ENCODE measurements around the gene DRAM1. TPM values are rescaled to one million over a fixed set of nuclear protein-coding genes. Genes with fewer than 3 reads are reported as not detected.

The DRAM1 gene
- total and polyA plus RNA-seq, 2 of the 4 experiments (the other 2 are of a cell fraction) = 20.0 to 27.2 TPM

DNA sequence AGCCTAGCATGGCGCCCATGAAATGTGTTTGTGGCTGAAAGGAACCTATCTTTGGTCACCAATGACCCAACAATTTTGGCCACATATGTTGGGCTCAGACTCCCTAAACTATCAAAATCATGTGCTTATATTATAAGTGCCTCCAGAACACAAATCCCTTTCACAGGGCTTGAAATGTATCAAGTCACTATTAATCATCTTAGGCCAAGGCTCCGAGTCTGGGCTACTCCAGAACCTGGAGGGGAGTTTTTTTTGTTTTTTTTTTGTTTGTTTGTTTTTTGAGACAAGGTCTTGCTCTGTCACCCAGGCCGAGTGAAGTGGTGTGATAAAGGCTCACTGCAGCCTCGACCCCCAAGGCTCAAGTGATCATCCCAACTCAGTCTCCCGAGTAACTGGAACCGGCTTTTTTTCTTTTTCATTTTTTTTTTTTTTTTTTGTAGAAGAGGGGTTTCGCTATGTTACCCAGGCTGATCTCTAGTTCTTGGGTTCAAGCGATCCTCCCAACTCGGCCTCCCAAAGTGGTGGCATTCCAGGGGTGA, 989 bp upstream of the DRAM1 start:
- peak overlapping the region; percentile 87; the same call in 1 of the 2 replicates for H2BK120ac ChIP-seq (ENCODE audit: low read depth, low read length)
- no peaks in the 10 kb centered on the region for H3K27me3 ChIP-seq (ENCODE audit: control insufficient read depth, insufficient read depth, low read length)
- H3K36me3 ChIP-seq (ENCODE audit: control insufficient read depth, insufficient read depth, low read length) = peaks cover 6% of the 10 kb centered on the region; the same call in 1 of the 2 replicates
- peak overlapping the region; percentile 99 for H3K27ac ChIP-seq (ENCODE audit: insufficient read depth, low read length)
- DNase-seq (no peak), ATAC-seq (ENCODE audit: low read depth) (no peak)
- peak overlapping the region; percentile 42; the same call in 2 of the 3 replicates for H2BK15ac ChIP-seq (ENCODE audit: low read depth, low read length)
- H4K91ac ChIP-seq (ENCODE audit: insufficient read depth, low read depth, low read length) = peak overlapping the region; percentile 97
- BruUV-seq (replicated peaks) = no TSS peak
- H4K20me1 ChIP-seq (ENCODE audit: insufficient read depth, low read length) = no peaks in the 10 kb centered on the region
- H3K4ac ChIP-seq (ENCODE audit: low read depth, low read length) = peak overlapping the region; percentile 95
- intact Hi-C loops (cut with micrococcal nuclease) = loop anchor here (2.0 kb wide), 1 partner anchor 14 kb away; no protein-coding TSS in a partner anchor
- peak overlapping the region; percentile 94; the same call in 1 of the 2 replicates for H3K14ac ChIP-seq (replicated peaks; ENCODE audit: low read depth, low read length)
- WGBS, 2 experiments (ENCODE audit: extremely low coverage in 2 of 2, insufficient read length in 1 of 2) = 0% methylated on average over 1 of the region's 9 CpGs; no CpG with 5 or more reads in 1 of the 2 experiments
- H3K9me3 ChIP-seq (ENCODE audit: control insufficient read depth, insufficient read depth, low read length) = no peaks in the 10 kb centered on the region
- H3K9me1 ChIP-seq (ENCODE audit: insufficient read depth, low read length) = no peaks in the 10 kb centered on the region
- H2BK5ac ChIP-seq (ENCODE audit: low read depth, low read length, poor library complexity, severe bottlenecking) = peak overlapping the region; percentile 97
- peak overlapping the region; percentile 94 for H3K18ac ChIP-seq (ENCODE audit: low read depth, low read length)
- dilution Hi-C loops (cut with HindIII; ENCODE audit: low sequenced_read_pairs, unreplicated experiment) = no loop called here
- H4K5ac ChIP-seq (ENCODE audit: low read depth, low read length) = peak overlapping the region; percentile 82
- ChIA-PET CTCF (interaction anchor here (1.2 kb wide), 1 partner anchor 36 kb away, joined by 3 read pairs; no protein-coding TSS in a partner anchor), POLR2A (ENCODE audit: unreplicated experiment) (no interaction called here)
- peaks cover 14 to 38% of the 10 kb centered on the region in 2 experiments for H3K79me1 ChIP-seq (ENCODE audit: low read depth in 1 of 2, low read length in 2 of 2)
- peak overlapping the region; percentile 69 to 97 for H4K8ac ChIP-seq (ENCODE audit: low read depth in 2 of 2, low read length in 2 of 2)
- peak overlapping the region; percentile 95 for H3K9ac ChIP-seq (ENCODE audit: low read depth, low read length)
- peak overlapping the region; percentile 94 for H2AFZ ChIP-seq (replicated peaks; ENCODE audit: low read length, poor library complexity)
- peak overlapping the region; percentile 1 for H2AK9ac ChIP-seq (replicated peaks; ENCODE audit: low read depth, low read length, poor library complexity)
- peak overlapping the region; percentile 99 for H3K4me3 ChIP-seq (ENCODE audit: insufficient read depth, low read depth, low read length)
- H3K23ac ChIP-seq (ENCODE audit: low read depth, low read length) = peak overlapping the region; percentile 13
- H3K4me1 ChIP-seq (ENCODE audit: control insufficient read depth, insufficient read depth, low read length) = peaks cover 1% of the 10 kb centered on the region
- in situ Hi-C loops (cut with MboI; ENCODE audit: low sequenced_read_pairs) = no loop called here
- H3K56ac ChIP-seq (ENCODE audit: extremely low read depth, insufficient read depth, low read length) = peak overlapping the region; percentile 71
- peak overlapping the region; percentile 35; the same call in 1 of the 2 replicates for H2BK20ac ChIP-seq (ENCODE audit: low read depth, low read length)
- H3K4me2 ChIP-seq (ENCODE audit: low read depth, low read length) = peak overlapping the region; percentile 81
- peak overlapping the region; percentile 71 for H2AK5ac ChIP-seq (ENCODE audit: low read depth, low read length)
- TF ChIP-seq SMC3 (IDR thresholded peaks at IDR 0.05; ENCODE audit: low read depth, low read length) (no peak), MAFK (IDR thresholded peaks at IDR 0.05; ENCODE audit: low read depth, low read length) (no peak), RCOR1 (IDR thresholded peaks at IDR 0.05; ENCODE audit: insufficient replicate concordance, low read length) (no peak), POLR2A (IDR thresholded peaks at IDR 0.05; ENCODE audit: low read depth, low read length) (no peak; the same call in 1 of the 2 replicates), CTCF (conservative IDR thresholded peaks at IDR 0.05; ENCODE audit: low read depth, low read length) (no peak), FOS (IDR thresholded peaks at IDR 0.05; ENCODE audit: low read depth, low read length) (no peak), NFE2L2 (IDR thresholded peaks at IDR 0.05; ENCODE audit: low read depth, low read length) (no peak), ELK1 (IDR thresholded peaks at IDR 0.05; ENCODE audit: borderline replicate concordance, low read depth, low read length) (no peak), MXI1 (IDR thresholded peaks at IDR 0.05; ENCODE audit: borderline replicate concordance, low read depth, low read length) (no peak), CHD1 (IDR thresholded peaks at IDR 0.05; ENCODE audit: low read depth, low read length) (no peak), CEBPB (IDR thresholded peaks at IDR 0.05; ENCODE audit: low read depth, low read length) (no peak), BHLHE40 (IDR thresholded peaks at IDR 0.05; ENCODE audit: low read depth, low read length) (no peak), RAD21 (IDR thresholded peaks at IDR 0.05; ENCODE audit: low read length) (no peak), MAZ (IDR thresholded peaks at IDR 0.05; ENCODE audit: borderline replicate concordance, low read depth, low read length) (no peak)
- TF ChIP-seq, protein P1, sequence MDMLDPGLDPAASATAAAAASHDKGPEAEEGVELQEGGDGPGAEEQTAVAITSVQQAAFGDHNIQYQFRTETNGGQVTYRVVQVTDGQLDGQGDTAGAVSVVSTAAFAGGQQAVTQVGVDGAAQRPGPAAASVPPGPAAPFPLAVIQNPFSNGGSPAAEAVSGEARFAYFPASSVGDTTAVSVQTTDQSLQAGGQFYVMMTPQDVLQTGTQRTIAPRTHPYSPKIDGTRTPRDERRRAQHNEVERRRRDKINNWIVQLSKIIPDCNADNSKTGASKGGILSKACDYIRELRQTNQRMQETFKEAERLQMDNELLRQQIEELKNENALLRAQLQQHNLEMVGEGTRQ (IDR thresholded peaks at IDR 0.05; ENCODE audit: low read depth, low read length) = no peak

Measured in IMR-90 (cell line).